A549 (cell line): ENCODE results near the gene ITGA11. TPM values are rescaled to one million over a fixed set of nuclear protein-coding genes. Genes with fewer than 3 reads are reported as not detected.

Experiments used
- ATAC-seq, 2 experiments: fragments of 200-7000 bp in 1 of 2; fragments of >200 bp in 1 of 2; cut with Nextera tagmentation in 1 of 2; cut with Tn5 transposase in 1 of 2; 3 replicates each; pipeline versions ENCODE4 v1.8.0 to v1.9.1; 2018 to 2020; ENCODE audit warnings: mild to moderate bottlenecking in 1 of 2, moderate library complexity in 1 of 2
- CTCF ChIA-PET: fragments of 300-600 bp; sonication (Branson Sonifier 250); formaldehyde crosslinking; extraction: SDS; loops from one replicate; lab custom pipeline; 2021; ENCODE audit warnings: antibody characterized with exemption, inconsistent platforms; lab: Yijun Ruan, JAX
- POLR2A ChIA-PET: fragments of 350-600 bp; formaldehyde crosslinking; extraction: SDS; loops from one replicate; lab custom pipeline; 2021; ENCODE audit warnings: antibody characterized with exemption, inconsistent platforms; lab: Yijun Ruan, JAX
- DNase-seq, 2 experiments: peaks; one replicate each; pipeline versions ENCODE4 v3.0.0 to v3.0.0-alpha.2; 2011 to 2016; ENCODE audit warnings: low read depth in 1 of 2, low spot score in 1 of 2
- FAIRE-seq: peaks from 2 replicates; lab custom pipeline; 2011; peaks lifted over from hg19 to GRCh38; lab: Jason Lieb, UNC
- H3K27ac ChIP-seq, 2 experiments: fragments of >200 bp; sonication (Bioruptor Twin); formaldehyde crosslinking; 3 replicates each; pipeline ENCODE4 v1.5.1; 2016 to 2017
- H3K4me1 ChIP-seq: fragments of >200 bp; sonication (Bioruptor Twin); formaldehyde crosslinking; 3 replicates; pipeline ENCODE4 v1.6.1; 2016
- H3K4me2 ChIP-seq: fragments of >200 bp; sonication (Bioruptor Twin); formaldehyde crosslinking; 3 replicates; pipeline ENCODE4 v1.6.1; 2016
- H3K4me3 ChIP-seq: fragments of >200 bp; sonication (Bioruptor Twin); formaldehyde crosslinking; 3 replicates; pipeline ENCODE4 v1.5.1; 2016
- H3K9me3 ChIP-seq: fragments of >200 bp; sonication (Bioruptor Twin); formaldehyde crosslinking; 3 replicates; pipeline ENCODE4 v1.6.1; 2016
- CBX2 ChIP-seq: fragments of 200-600 bp; sonication (generic); IDR thresholded peaks from 2 replicates; pipeline ENCODE4 v1.6.1; 2016; ENCODE audit warnings: low read depth, mild to moderate bottlenecking, borderline replicate concordance
- CBX8 ChIP-seq: fragments of 200-600 bp; sonication (generic); IDR thresholded peaks from 2 replicates; pipeline ENCODE4 v1.6.1; 2016
- CEBPB ChIP-seq, 2 experiments: fragments of >200 bp in 1 of 2; sonication (Bioruptor Twin) in 1 of 2; formaldehyde crosslinking in 1 of 2; IDR thresholded peaks; 2 replicates each; pipeline ENCODE4 v1.6.1; 2012 to 2016
- EP300 ChIP-seq, 2 experiments: fragments of >200 bp; sonication (Bioruptor Twin); formaldehyde crosslinking; IDR thresholded peaks; 2 replicates in 1 of 2; 3 replicates in 1 of 2; pipeline ENCODE4 v1.6.1; 2016 to 2017
- FOXS1 ChIP-seq: fragments of 250-450 bp; sonication (Bioruptor Pico); IDR thresholded peaks from 2 replicates; pipeline ENCODE4 v1.5.0; 2020; ENCODE audit warnings: mild to moderate bottlenecking, moderate library complexity
- HDAC2 ChIP-seq: fragments of 200-600 bp; sonication (generic); IDR thresholded peaks from 2 replicates; pipeline ENCODE4 v1.6.1; 2016
- HOXA7 ChIP-seq: fragments of 250-450 bp; sonication (Bioruptor Pico); IDR thresholded peaks from 2 replicates; pipeline ENCODE4 v1.5.0; 2020; ENCODE audit warnings: mild to moderate bottlenecking, moderate library complexity
- KDM1A ChIP-seq: fragments of 200-600 bp; sonication (generic); IDR thresholded peaks from 2 replicates; pipeline ENCODE4 v1.6.1; 2016; ENCODE audit warnings: low read depth, mild to moderate bottlenecking
- MYC ChIP-seq: IDR thresholded peaks from 2 replicates; pipeline ENCODE4 v1.6.1; 2012; ENCODE audit warnings: mild to moderate bottlenecking, inconsistent platforms, low read length, improper control_type of control experiment, borderline replicate concordance
- PBX3 ChIP-seq: IDR thresholded peaks from 2 replicates; pipeline ENCODE4 v1.6.1; 2012
- REST ChIP-seq: fragments of 200-600 bp; sonication (generic); IDR thresholded peaks from 2 replicates; pipeline ENCODE4 v1.6.1; 2016; ENCODE audit warnings: antibody characterized with exemption, mild to moderate bottlenecking, moderate library complexity
- RNF2 ChIP-seq: fragments of 200-600 bp; sonication (generic); IDR thresholded peaks from 2 replicates; pipeline ENCODE4 v1.6.1; 2016; ENCODE audit warnings: low read depth, mild to moderate bottlenecking, antibody characterized with exemption, moderate library complexity, borderline replicate concordance
- TFCP2L1 ChIP-seq: fragments of 250-450 bp; sonication (Bioruptor Pico); IDR thresholded peaks from 2 replicates; pipeline ENCODE4 v1.5.0; 2021; ENCODE audit warnings: mild to moderate bottlenecking
- WGBS: methylation state at CpG from one replicate; pipeline ENCODE4 v1.1.6; 2017; ENCODE audit errors: missing lambda C conversion rate; 5-methylcytosine and 5-hydroxymethylcytosine counted together
- polyA plus RNA-seq, 4 experiments: library from polyadenylated mRNA; depleted of rRNA in 3 of 4; stranded (reverse); fragments of >200 nt; fragmentation: RNase III in 1 of 4; extraction: RNeasy Plus Mini Kit Qiagen cat#74134 plus additional on column Dnase treatment in 1 of 4; gene quantifications; 2 replicates in 3 of 4; 3 replicates in 1 of 4; pipeline ENCODE4 v1.2.3, GENCODE V29; 2011 to 2017
- TF ChIP-seq, protein P1 (sequence below): fragments of 450-650 bp; IDR thresholded peaks from 2 replicates; pipeline ENCODE4 v1.6.1; 2014; ENCODE audit warnings: antibody characterized with exemption
- TF ChIP-seq, protein P2 (sequence below): fragments of 150-350 bp; IDR thresholded peaks from 2 replicates; pipeline ENCODE4 v1.6.1; 2014; ENCODE audit warnings: low read depth, mild to moderate bottlenecking, low read length
- TF ChIP-seq, protein P3 (sequence below): fragments of >200 bp; sonication (Bioruptor Twin); formaldehyde crosslinking; IDR thresholded peaks from 3 replicates; pipeline ENCODE4 v1.6.1; 2016

Gene ITGA11
- polyA plus RNA-seq, 2 of the 4 experiments (the other 2 are of a cell fraction), result 8.3 to 17.2 TPM

DNA sequence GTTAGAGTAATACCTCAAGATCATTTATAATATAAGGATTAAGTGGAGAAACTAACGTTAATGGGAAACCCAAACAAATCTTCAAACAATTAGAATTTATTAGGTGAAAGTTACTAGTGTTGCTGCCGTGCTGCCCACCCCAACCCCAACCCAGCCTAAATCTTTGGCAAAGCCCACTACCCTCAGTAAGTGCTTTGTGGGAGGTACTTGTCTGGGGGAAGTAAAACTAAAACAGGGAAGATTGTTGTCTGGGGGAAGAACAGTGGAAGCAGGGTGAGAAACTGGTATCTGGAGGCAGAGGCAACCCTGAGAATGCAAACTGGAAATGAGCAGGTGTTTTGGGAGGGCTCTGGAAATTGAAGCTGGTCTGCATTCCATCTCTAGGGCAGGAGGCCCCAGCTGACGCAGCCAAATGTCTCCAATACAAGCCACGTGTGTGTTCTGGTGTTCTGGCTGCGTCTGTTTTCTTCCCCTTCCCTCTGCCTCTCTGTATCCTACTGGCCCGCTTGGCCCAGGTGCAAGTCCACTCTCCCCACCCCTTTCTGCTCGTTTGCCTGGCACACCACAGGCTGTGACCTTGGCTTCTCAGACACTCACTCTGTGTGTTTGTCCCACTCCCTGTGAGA lies 121.7 kb downstream of the ITGA11 start:
- TF ChIP-seq KDM1A (no peak), TFCP2L1 (CRISPR knock-in tag) (no peak), CBX2 (no peak), MYC (no peak), REST (no peak), PBX3 (no peak), RNF2 (no peak), EP300 (IDR thresholded peaks at IDR 0.05) (no peak), HOXA7 (no peak), CEBPB (IDR thresholded peaks at IDR 0.05) (no peak), CBX8 (no peak)
- TF ChIP-seq, protein P1, sequence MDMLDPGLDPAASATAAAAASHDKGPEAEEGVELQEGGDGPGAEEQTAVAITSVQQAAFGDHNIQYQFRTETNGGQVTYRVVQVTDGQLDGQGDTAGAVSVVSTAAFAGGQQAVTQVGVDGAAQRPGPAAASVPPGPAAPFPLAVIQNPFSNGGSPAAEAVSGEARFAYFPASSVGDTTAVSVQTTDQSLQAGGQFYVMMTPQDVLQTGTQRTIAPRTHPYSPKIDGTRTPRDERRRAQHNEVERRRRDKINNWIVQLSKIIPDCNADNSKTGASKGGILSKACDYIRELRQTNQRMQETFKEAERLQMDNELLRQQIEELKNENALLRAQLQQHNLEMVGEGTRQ, result no peak
- no peak for FAIRE-seq
- Histone ChIP-seq H3K9me3 (no peaks in the 10 kb centered on the region), H3K4me1 (peaks cover 32% of the 10 kb centered on the region), H3K4me2 (no peak overlapping the region), H3K27ac (peak overlapping the region; percentile 42 to 72; a peak in 5 of 6 replicates), H3K4me3 (no peak overlapping the region)
- CTCF ChIA-PET, result interaction anchor here (1.0 to 5.7 kb wide), 12 partner anchors 11 to 615 kb away, joined by 3 to 32 read pairs (median 7); partner anchors contain the start of gene FEM1B
- WGBS, result 71% methylated on average over 7 of the region's 7 CpGs
- POLR2A ChIA-PET, result no interaction called here
- ATAC-seq, result no peak
- DNase-seq, result no peak

DNA sequence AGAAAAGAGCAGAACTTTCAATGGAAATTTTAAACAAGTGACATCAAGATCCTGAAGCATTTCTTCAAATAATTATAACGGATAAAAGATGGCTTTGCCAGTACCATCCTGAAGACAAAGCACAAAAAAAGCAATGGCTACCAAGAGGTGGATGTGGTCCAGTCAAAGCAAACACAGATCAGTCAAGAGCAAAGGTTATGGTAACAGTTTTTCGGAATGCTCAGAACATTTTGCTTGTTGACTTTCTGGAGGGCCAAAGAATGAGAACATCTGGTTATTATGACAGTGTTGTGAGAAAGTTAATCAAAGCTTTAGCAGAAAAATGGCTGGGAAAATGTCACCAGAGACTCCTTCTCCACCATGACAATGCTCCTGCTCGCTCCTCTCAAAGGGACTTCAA lies 122.9 kb downstream of the ITGA11 start:
- H3K9me3 ChIP-seq, result no peaks in the 10 kb centered on the region
- peaks cover 41% of the 10 kb centered on the region for H3K4me1 ChIP-seq
- TF ChIP-seq FOXS1 (no peak), HDAC2 (no peak)
- TF ChIP-seq, protein P2, sequence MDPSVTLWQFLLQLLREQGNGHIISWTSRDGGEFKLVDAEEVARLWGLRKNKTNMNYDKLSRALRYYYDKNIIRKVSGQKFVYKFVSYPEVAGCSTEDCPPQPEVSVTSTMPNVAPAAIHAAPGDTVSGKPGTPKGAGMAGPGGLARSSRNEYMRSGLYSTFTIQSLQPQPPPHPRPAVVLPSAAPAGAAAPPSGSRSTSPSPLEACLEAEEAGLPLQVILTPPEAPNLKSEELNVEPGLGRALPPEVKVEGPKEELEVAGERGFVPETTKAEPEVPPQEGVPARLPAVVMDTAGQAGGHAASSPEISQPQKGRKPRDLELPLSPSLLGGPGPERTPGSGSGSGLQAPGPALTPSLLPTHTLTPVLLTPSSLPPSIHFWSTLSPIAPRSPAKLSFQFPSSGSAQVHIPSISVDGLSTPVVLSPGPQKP, result no peak
- TF ChIP-seq, protein P1, result no peak
- TF ChIP-seq, protein P3, sequence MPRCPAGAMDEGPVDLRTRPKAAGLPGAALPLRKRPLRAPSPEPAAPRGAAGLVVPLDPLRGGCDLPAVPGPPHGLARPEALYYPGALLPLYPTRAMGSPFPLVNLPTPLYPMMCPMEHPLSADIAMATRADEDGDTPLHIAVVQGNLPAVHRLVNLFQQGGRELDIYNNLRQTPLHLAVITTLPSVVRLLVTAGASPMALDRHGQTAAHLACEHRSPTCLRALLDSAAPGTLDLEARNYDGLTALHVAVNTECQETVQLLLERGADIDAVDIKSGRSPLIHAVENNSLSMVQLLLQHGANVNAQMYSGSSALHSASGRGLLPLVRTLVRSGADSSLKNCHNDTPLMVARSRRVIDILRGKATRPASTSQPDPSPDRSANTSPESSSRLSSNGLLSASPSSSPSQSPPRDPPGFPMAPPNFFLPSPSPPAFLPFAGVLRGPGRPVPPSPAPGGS, result no peak
- FAIRE-seq (no peak), ATAC-seq (no peak), DNase-seq (peak in 1 of 2 experiments; percentile 51)
- 56% methylated on average over 3 of the region's 3 CpGs for WGBS
- POLR2A ChIA-PET, result no interaction called here
- H3K27ac ChIP-seq, result peak overlapping the region; percentile 34 to 72
- H3K4me3 ChIP-seq, result no peak overlapping the region
- CTCF ChIA-PET, result interaction anchor here (0.7 to 7.2 kb wide), 6 partner anchors 12 to 365 kb away, joined by 4 to 83 read pairs (median 10); no protein-coding TSS in a partner anchor
- H3K4me2 ChIP-seq, result peak overlapping the region; percentile 22
